ENCODE results near the gene ATP11A.

Gene ATP11A

GRCh38 chr13:112815871-112816270, 126.0 kb downstream of the ATP11A start:
- Mint-ChIP-seq H3K36me3 (peaks cover 60 to 77% of the 10 kb centered on the region in 2 donors), H3K4me1 (peaks cover 0 to 2% of the 10 kb centered on the region in 2 donors), H3K9me3 (peaks cover 2 to 4% of the 10 kb centered on the region in 2 donors), H3K4me3 (no peak overlapping the region), H3K27me3 (no peaks in the 10 kb centered on the region), H3K27ac (no peak overlapping the region)
- DNase-seq (no peak), ATAC-seq (replicated peaks) (no peak)

- H3K4me3 Mint-ChIP-seq, result no peak overlapping the region
Observed at GRCh38 chr13:112818040-112818697, 128.3 kb downstream of the ATP11A start.

GRCh38 chr13:112818698-112819045, 128.8 kb downstream of the ATP11A start:
- no peak overlapping the region for H3K4me3 Mint-ChIP-seq
- H3K27ac Mint-ChIP-seq, result no peak overlapping the region
- H3K36me3 Mint-ChIP-seq, result peaks cover 50 to 76% of the 10 kb centered on the region in 2 donors
- H3K9me3 Mint-ChIP-seq, result peaks cover 2 to 4% of the 10 kb centered on the region in 2 donors
- peaks cover 0 to 2% of the 10 kb centered on the region in 2 donors for H3K4me1 Mint-ChIP-seq
- ATAC-seq (replicated peaks), result no peak
- no peak for DNase-seq
- H3K27me3 Mint-ChIP-seq, result no peaks in the 10 kb centered on the region

More at GRCh38 chr13:112818040-112818697, 128.3 kb downstream of the ATP11A start:
- Mint-ChIP-seq H3K27ac (no peak overlapping the region), H3K27me3 (no peaks in the 10 kb centered on the region), H3K36me3 (peaks cover 55 to 80% of the 10 kb centered on the region in 2 donors), H3K4me1 (peaks cover 0 to 2% of the 10 kb centered on the region in 2 donors), H3K9me3 (peaks cover 2 to 4% of the 10 kb centered on the region in 2 donors)
- no peak for DNase-seq
- no peak for ATAC-seq (replicated peaks)

GRCh38 chr13:112819111-112819510, 129.3 kb downstream of the ATP11A start:
- Mint-ChIP-seq H3K36me3 (peaks cover 51 to 80% of the 10 kb centered on the region in 2 donors), H3K27ac (no peak overlapping the region), H3K27me3 (no peaks in the 10 kb centered on the region), H3K9me3 (peaks cover 2 to 4% of the 10 kb centered on the region in 2 donors), H3K4me1 (peaks cover 0 to 2% of the 10 kb centered on the region in 2 donors), H3K4me3 (no peak overlapping the region)
- ATAC-seq (replicated peaks) (no peak), DNase-seq (no peak)

GRCh38 chr13:112819816-112820215, 130.0 kb downstream of the ATP11A start:
- DNase-seq (no peak), ATAC-seq (replicated peaks) (no peak)
- Mint-ChIP-seq H3K36me3 (peaks cover 48 to 79% of the 10 kb centered on the region in 2 donors), H3K27me3 (no peaks in the 10 kb centered on the region), H3K9me3 (peaks cover 2 to 4% of the 10 kb centered on the region in 2 donors), H3K27ac (no peak overlapping the region), H3K4me3 (no peak overlapping the region), H3K4me1 (peaks cover 0 to 2% of the 10 kb centered on the region in 2 donors)

GRCh38 chr13:112820318-112820717, 130.5 kb downstream of the ATP11A start:
- H3K36me3 Mint-ChIP-seq, result peaks cover 50 to 79% of the 10 kb centered on the region in 2 donors

GRCh38 chr13:112821340-112822055, 131.7 kb downstream of the ATP11A start:
- Mint-ChIP-seq H3K36me3 (peaks cover 51 to 79% of the 10 kb centered on the region in 2 donors), H3K27ac (no peak overlapping the region), H3K9me3 (peaks cover 2 to 4% of the 10 kb centered on the region in 2 donors), H3K4me3 (no peak overlapping the region), H3K4me1 (no peaks in the 10 kb centered on the region), H3K27me3 (no peaks in the 10 kb centered on the region)
- DNase-seq (no peak), ATAC-seq (replicated peaks) (no peak)

More at GRCh38 chr13:112820318-112820717, 130.5 kb downstream of the ATP11A start:
- Mint-ChIP-seq H3K4me3 (no peak overlapping the region), H3K27ac (no peak overlapping the region), H3K27me3 (no peaks in the 10 kb centered on the region), H3K4me1 (no peaks in the 10 kb centered on the region), H3K9me3 (peaks cover 2 to 4% of the 10 kb centered on the region in 2 donors)
- no peak for ATAC-seq (replicated peaks)
- DNase-seq, result no peak

GRCh38 chr13:112822851-112823250, 133.0 kb downstream of the ATP11A start:
- Mint-ChIP-seq H3K36me3 (peaks cover 52 to 81% of the 10 kb centered on the region in 2 donors), H3K9me3 (peaks cover 2 to 4% of the 10 kb centered on the region in 2 donors), H3K27me3 (no peaks in the 10 kb centered on the region), H3K4me3 (no peak overlapping the region), H3K4me1 (no peaks in the 10 kb centered on the region), H3K27ac (no peak overlapping the region)
- ATAC-seq (replicated peaks) (no peak), DNase-seq (no peak)

GRCh38 chr13:112824429-112824828, 134.6 kb downstream of the ATP11A start:
- ATAC-seq (replicated peaks) (no peak), DNase-seq (no peak)
- H3K4me1 Mint-ChIP-seq, result peaks cover 0 to 6% of the 10 kb centered on the region in 2 donors
- H3K4me3 Mint-ChIP-seq, result no peak overlapping the region
- H3K36me3 Mint-ChIP-seq, result peaks cover 50 to 81% of the 10 kb centered on the region in 2 donors
- no peaks in the 10 kb centered on the region for H3K27me3 Mint-ChIP-seq
- H3K9me3 Mint-ChIP-seq, result no peaks in the 10 kb centered on the region
- H3K27ac Mint-ChIP-seq, result no peak overlapping the region

- no peak for ATAC-seq (replicated peaks)
- DNase-seq, result no peak
- Mint-ChIP-seq H3K4me3 (no peak overlapping the region), H3K4me1 (peaks cover 0 to 6% of the 10 kb centered on the region in 2 donors), H3K36me3 (peaks cover 45 to 76% of the 10 kb centered on the region in 2 donors), H3K27ac (no peak overlapping the region), H3K27me3 (no peaks in the 10 kb centered on the region), H3K9me3 (no peaks in the 10 kb centered on the region)
Observed at GRCh38 chr13:112825071-112825470, 135.2 kb downstream of the ATP11A start.

GRCh38 chr13:112825875-112826274, 136.0 kb downstream of the ATP11A start:
- Mint-ChIP-seq H3K36me3 (peaks cover 45 to 76% of the 10 kb centered on the region in 2 donors), H3K27me3 (no peaks in the 10 kb centered on the region), H3K9me3 (no peaks in the 10 kb centered on the region), H3K4me3 (no peak overlapping the region), H3K27ac (no peak overlapping the region), H3K4me1 (peaks cover 0 to 6% of the 10 kb centered on the region in 2 donors)
- ATAC-seq (replicated peaks) (no peak), DNase-seq (no peak)

GRCh38 chr13:112826565-112826964, 136.7 kb downstream of the ATP11A start:
- H3K36me3 Mint-ChIP-seq, result peaks cover 51 to 83% of the 10 kb centered on the region in 2 donors
- H3K9me3 Mint-ChIP-seq, result no peaks in the 10 kb centered on the region
- peaks cover 0 to 6% of the 10 kb centered on the region in 2 donors for H3K4me1 Mint-ChIP-seq
- H3K27ac Mint-ChIP-seq, result no peak overlapping the region
- no peaks in the 10 kb centered on the region for H3K27me3 Mint-ChIP-seq
- DNase-seq (no peak), ATAC-seq (replicated peaks) (no peak)
- no peak overlapping the region for H3K4me3 Mint-ChIP-seq

GRCh38 chr13:112828082-112828699, 138.4 kb downstream of the ATP11A start:
- H3K36me3 Mint-ChIP-seq, result peaks cover 62 to 85% of the 10 kb centered on the region in 2 donors
- no peaks in the 10 kb centered on the region for H3K9me3 Mint-ChIP-seq
- ATAC-seq (replicated peaks), result peak in 1 of 2 donors; percentile 62
- no peak for DNase-seq
- H3K4me3 Mint-ChIP-seq, result no peak overlapping the region
- peaks cover 0 to 6% of the 10 kb centered on the region in 2 donors for H3K4me1 Mint-ChIP-seq
- H3K27me3 Mint-ChIP-seq, result no peaks in the 10 kb centered on the region
- H3K27ac Mint-ChIP-seq, result no peak overlapping the region

GRCh38 chr13:112828756-112829155, 138.9 kb downstream of the ATP11A start:
- no peak overlapping the region for H3K27ac Mint-ChIP-seq

More at GRCh38 chr13:112828756-112829155, 138.9 kb downstream of the ATP11A start:
- no peaks in the 10 kb centered on the region for H3K27me3 Mint-ChIP-seq
- H3K4me1 Mint-ChIP-seq, result peaks cover 0 to 6% of the 10 kb centered on the region in 2 donors
- peaks cover 68 to 89% of the 10 kb centered on the region in 2 donors for H3K36me3 Mint-ChIP-seq
- H3K4me3 Mint-ChIP-seq, result no peak overlapping the region
- no peaks in the 10 kb centered on the region for H3K9me3 Mint-ChIP-seq
- ATAC-seq (replicated peaks) (no peak), DNase-seq (no peak)
